NT2/D1 (cell line): ENCODE results near the gene HERC4.

Source experiments
- DNase-seq: peaks from one replicate; pipeline ENCODE4 v3.0.0-alpha.2; 2011; ENCODE audit warnings: low read depth, low spot score
- H3K27me3 ChIP-seq: 2 replicates; pipeline ENCODE4 v1.6.0; 2011; ENCODE audit warnings: mild to moderate bottlenecking; ENCODE audit not compliant: insufficient read length, insufficient read depth
- H3K36me3 ChIP-seq: 2 replicates; pipeline ENCODE4 v1.6.1; 2011; ENCODE audit warnings: mild to moderate bottlenecking, low read length, mixed read lengths; ENCODE audit not compliant: insufficient read depth, insufficient read length
- H3K4me1 ChIP-seq: 2 replicates; pipeline ENCODE4 v1.5.1; 2011; ENCODE audit not compliant: insufficient read depth, insufficient read length
- H3K4me3 ChIP-seq: 2 replicates; pipeline ENCODE4 v1.5.1; 2011; ENCODE audit warnings: low read depth; ENCODE audit not compliant: insufficient read length
- H3K9ac ChIP-seq: 2 replicates; pipeline ENCODE4 v1.6.0; 2011; ENCODE audit warnings: low read depth; ENCODE audit not compliant: insufficient read length
- H3K9me3 ChIP-seq: 2 replicates; pipeline ENCODE4 v1.5.1; 2011; ENCODE audit warnings: mild to moderate bottlenecking, low read length; ENCODE audit not compliant: insufficient read depth
- SUZ12 ChIP-seq: IDR thresholded peaks from 2 replicates; pipeline ENCODE4 v1.6.1; 2011; ENCODE audit not compliant: insufficient read length, insufficient read depth; ENCODE audit errors: extremely low read depth
- YY1 ChIP-seq: IDR thresholded peaks from 2 replicates; pipeline ENCODE4 v1.6.1; 2011; ENCODE audit not compliant: insufficient read length, insufficient read depth
- ZNF274 ChIP-seq: IDR thresholded peaks from 2 replicates; pipeline ENCODE4 v1.6.1; 2011; ENCODE audit warnings: mild to moderate bottlenecking, low read depth, low read length

HERC4 gene

GRCh38 chr10:68074775-68075549 lies at the start of gene HERC4:
Gene HERC4 (minus strand): TSS chr10:68075283. CDS start chr10:68073108, 2,175 bp downstream.
- H3K27me3 ChIP-seq, result no peaks in the 10 kb centered on the region
- TF ChIP-seq YY1, result no peak
- no peak for TF ChIP-seq SUZ12
- no peak for TF ChIP-seq ZNF274
- H3K9me3 ChIP-seq, result no peaks in the 10 kb centered on the region
- H3K36me3 ChIP-seq, result peaks cover 10% of the 10 kb centered on the region
- peak within 1 kb of the TSS; percentile 95 for H3K9ac ChIP-seq
- peak within 1 kb of the TSS; percentile 88 for H3K4me3 ChIP-seq
- DNase-seq, result peak; percentile 84
- no peaks in the 10 kb centered on the region for H3K4me1 ChIP-seq

- Histone ChIP-seq H3K4me1 (no peaks in the 10 kb centered on the region), H3K27me3 (no peaks in the 10 kb centered on the region), H3K9me3 (no peaks in the 10 kb centered on the region), H3K36me3 (no peaks in the 10 kb centered on the region), H3K9ac (no peak overlapping the region), H3K4me3 (no peak overlapping the region)
- TF ChIP-seq YY1 (no peak), ZNF274 (no peak), SUZ12 (no peak)
- DNase-seq, result no peak
These were observed 49.6 kb upstream of the HERC4 start for GRCh38 chr10:68124718-68125117.

- Histone ChIP-seq H3K27me3 (no peaks in the 10 kb centered on the region), H3K4me3 (no peak overlapping the region), H3K9me3 (no peaks in the 10 kb centered on the region), H3K4me1 (no peaks in the 10 kb centered on the region), H3K36me3 (no peaks in the 10 kb centered on the region), H3K9ac (no peak overlapping the region)
- TF ChIP-seq YY1, result no peak
- no peak for TF ChIP-seq ZNF274
- TF ChIP-seq SUZ12, result no peak
- DNase-seq, result no peak
These were observed 46.8 kb upstream of the HERC4 start for GRCh38 chr10:68121852-68122251.

- Histone ChIP-seq H3K9me3 (no peaks in the 10 kb centered on the region), H3K4me3 (no peak overlapping the region), H3K36me3 (no peaks in the 10 kb centered on the region), H3K27me3 (no peaks in the 10 kb centered on the region), H3K9ac (no peak overlapping the region), H3K4me1 (no peaks in the 10 kb centered on the region)
- no peak for DNase-seq
- no peak for TF ChIP-seq SUZ12
- no peak for TF ChIP-seq YY1
- no peak for TF ChIP-seq ZNF274
These were observed 46.1 kb upstream of the HERC4 start for GRCh38 chr10:68121020-68121743.

GRCh38 chr10:68118657-68119056 lies 43.6 kb upstream of the HERC4 start:
- Histone ChIP-seq H3K36me3 (no peaks in the 10 kb centered on the region), H3K27me3 (no peaks in the 10 kb centered on the region), H3K4me3 (no peak overlapping the region), H3K4me1 (no peaks in the 10 kb centered on the region), H3K9ac (no peak overlapping the region), H3K9me3 (no peaks in the 10 kb centered on the region)
- TF ChIP-seq SUZ12 (no peak), ZNF274 (no peak), YY1 (no peak)
- DNase-seq, result no peak

GRCh38 chr10:68112837-68113236 lies 37.8 kb upstream of the HERC4 start:
- no peak for TF ChIP-seq YY1
- TF ChIP-seq SUZ12, result no peak
- no peak for TF ChIP-seq ZNF274
- no peaks in the 10 kb centered on the region for H3K4me1 ChIP-seq
- H3K36me3 ChIP-seq, result no peaks in the 10 kb centered on the region
- DNase-seq, result no peak
- H3K9me3 ChIP-seq, result no peaks in the 10 kb centered on the region
- H3K4me3 ChIP-seq, result no peak overlapping the region
- H3K27me3 ChIP-seq, result no peaks in the 10 kb centered on the region
- no peak overlapping the region for H3K9ac ChIP-seq

- Histone ChIP-seq H3K9ac (no peak overlapping the region), H3K4me3 (no peak overlapping the region)
- TF ChIP-seq ZNF274 (no peak), SUZ12 (no peak), YY1 (no peak)
These were observed 36.5 kb upstream of the HERC4 start for GRCh38 chr10:68111584-68111983.

More at GRCh38 chr10:68111584-68111983, 36.5 kb upstream of the HERC4 start:
- H3K27me3 ChIP-seq, result no peaks in the 10 kb centered on the region
- DNase-seq, result no peak
- no peaks in the 10 kb centered on the region for H3K4me1 ChIP-seq
- H3K36me3 ChIP-seq, result no peaks in the 10 kb centered on the region
- H3K9me3 ChIP-seq, result no peaks in the 10 kb centered on the region
